BJ (cell line): Measurements from ENCODE around the gene RBM20. TPM values are rescaled to one million over a fixed set of nuclear protein-coding genes. Genes with fewer than 3 reads are reported as not detected.

Experiments
- CTCF ChIA-PET: fragments of 350-600 bp; formaldehyde crosslinking; extraction: SDS; loops from one replicate; lab custom pipeline; 2021; ENCODE audit warnings: antibody characterized with exemption, inconsistent platforms; lab: Yijun Ruan, JAX
- POLR2A ChIA-PET: fragments of 300-600 bp; sonication (Branson Sonifier 250); formaldehyde crosslinking; extraction: SDS; loops from one replicate; lab custom pipeline; 2021; ENCODE audit warnings: antibody characterized with exemption; lab: Charles Lee
- DNase-seq: peaks from one replicate; pipeline ENCODE4 v3.0.0-alpha.2; 2011; ENCODE audit warnings: low read depth
- H3K27me3 ChIP-seq: 2 replicates; pipeline ENCODE4 v1.6.0; 2011; ENCODE audit warnings: low read length; ENCODE audit not compliant: control insufficient read depth, insufficient read depth
- H3K36me3 ChIP-seq: 2 replicates; pipeline ENCODE4 v1.5.1; 2011; ENCODE audit warnings: low read length; ENCODE audit not compliant: control insufficient read depth, insufficient read depth
- H3K4me3 ChIP-seq: 2 replicates; pipeline ENCODE4 v1.5.1; 2011; ENCODE audit warnings: low read depth, mild to moderate bottlenecking, control low read depth, low read length
- CTCF ChIP-seq: IDR thresholded peaks from 2 replicates; pipeline ENCODE4 v1.5.1; 2011; ENCODE audit warnings: low read depth, mild to moderate bottlenecking, control low read depth, inconsistent platforms, low read length, moderate library complexity; ENCODE audit not compliant: insufficient read depth
- polyA plus RNA-seq: library from polyadenylated mRNA; depleted of rRNA; stranded (reverse); fragments of >200 nt; gene quantifications from 2 replicates; pipeline ENCODE4 v1.2.3, GENCODE V29; 2011

The RBM20 gene
- polyA plus RNA-seq, 1 experiment: not detected

- ChIA-PET CTCF (interaction anchor here (2.1 kb wide), 1 partner anchor 136 kb away, joined by 6 read pairs; no protein-coding TSS in a partner anchor), POLR2A (no interaction called here)
- Histone ChIP-seq H3K36me3 (no peaks in the 10 kb centered on the region), H3K4me3 (no peak overlapping the region), H3K27me3 (peaks cover 5% of the 10 kb centered on the region; the same call in 1 of the 2 replicates)
- no peak for TF ChIP-seq CTCF
- DNase-seq: no peak
Observed at GRCh38 chr10:110757586-110757985, 113.5 kb downstream of the RBM20 start.

- peaks cover 5% of the 10 kb centered on the region; the same call in 1 of the 2 replicates for H3K27me3 ChIP-seq
- DNase-seq: no peak
- CTCF ChIA-PET: interaction anchor here (0.6 to 2.1 kb wide), 2 partner anchors 12 to 135 kb away, joined by 3 to 6 read pairs; no protein-coding TSS in a partner anchor
- H3K36me3 ChIP-seq: no peaks in the 10 kb centered on the region
- no peak for TF ChIP-seq CTCF
- H3K4me3 ChIP-seq: no peak overlapping the region
- POLR2A ChIA-PET: no interaction called here
Observed at GRCh38 chr10:110758128-110758765, 114.1 kb downstream of the RBM20 start.

- no peak for TF ChIP-seq CTCF
- DNase-seq: no peak
- CTCF ChIA-PET: interaction anchor here (0.6 to 2.1 kb wide), 2 partner anchors 12 to 134 kb away, joined by 3 to 6 read pairs; no protein-coding TSS in a partner anchor
- Histone ChIP-seq H3K27me3 (peaks cover 3% of the 10 kb centered on the region; the same call in 1 of the 2 replicates), H3K36me3 (no peaks in the 10 kb centered on the region), H3K4me3 (no peak overlapping the region)
- POLR2A ChIA-PET: no interaction called here
Observed at GRCh38 chr10:110758898-110759297, 114.8 kb downstream of the RBM20 start.

- Histone ChIP-seq H3K27me3 (peaks cover 3% of the 10 kb centered on the region; the same call in 1 of the 2 replicates), H3K36me3 (no peaks in the 10 kb centered on the region), H3K4me3 (no peak overlapping the region)
- POLR2A ChIA-PET: no interaction called here
- CTCF ChIA-PET: interaction anchor here (1.0 kb wide), 1 partner anchor 1378 kb away, joined by 3 read pairs; no protein-coding TSS in a partner anchor
- no peak for TF ChIP-seq CTCF
- DNase-seq: no peak
Observed at GRCh38 chr10:110759523-110759922, 115.4 kb downstream of the RBM20 start.

- POLR2A ChIA-PET: no interaction called here
- no peak for DNase-seq
- H3K4me3 ChIP-seq: no peak overlapping the region
- H3K36me3 ChIP-seq: no peaks in the 10 kb centered on the region
- no peak for TF ChIP-seq CTCF
- H3K27me3 ChIP-seq: peaks cover 6% of the 10 kb centered on the region
- CTCF ChIA-PET: interaction anchor here (1.7 kb wide), 1 partner anchor 16 kb away, joined by 7 read pairs; no protein-coding TSS in a partner anchor
Observed at GRCh38 chr10:110762109-110762848, 118.1 kb downstream of the RBM20 start.
